SU-DHL-6 (cell line): ENCODE measurements around the gene WDR44.

Source experiments
- EZH2phosphoT487 ChIP-seq: fragments of 200-600 bp; sonication (generic), shearing (Covaris generic); conservative IDR thresholded peaks from 2 replicates; pipeline ENCODE4 v1.6.1; 2018; ENCODE audit warnings: mild to moderate bottlenecking, antibody characterized with exemption, low read length, moderate library complexity, mixed read lengths
- TF ChIP-seq, protein P1 (sequence below): fragments of 200-600 bp; sonication (generic); IDR thresholded peaks from one replicate; pipeline ENCODE4 v1.5.1; 2017; ENCODE audit warnings: antibody characterized with exemption, mild to moderate bottlenecking, low read length, moderate library complexity; ENCODE audit not compliant: insufficient read depth, poor library complexity, severe bottlenecking

DNA sequence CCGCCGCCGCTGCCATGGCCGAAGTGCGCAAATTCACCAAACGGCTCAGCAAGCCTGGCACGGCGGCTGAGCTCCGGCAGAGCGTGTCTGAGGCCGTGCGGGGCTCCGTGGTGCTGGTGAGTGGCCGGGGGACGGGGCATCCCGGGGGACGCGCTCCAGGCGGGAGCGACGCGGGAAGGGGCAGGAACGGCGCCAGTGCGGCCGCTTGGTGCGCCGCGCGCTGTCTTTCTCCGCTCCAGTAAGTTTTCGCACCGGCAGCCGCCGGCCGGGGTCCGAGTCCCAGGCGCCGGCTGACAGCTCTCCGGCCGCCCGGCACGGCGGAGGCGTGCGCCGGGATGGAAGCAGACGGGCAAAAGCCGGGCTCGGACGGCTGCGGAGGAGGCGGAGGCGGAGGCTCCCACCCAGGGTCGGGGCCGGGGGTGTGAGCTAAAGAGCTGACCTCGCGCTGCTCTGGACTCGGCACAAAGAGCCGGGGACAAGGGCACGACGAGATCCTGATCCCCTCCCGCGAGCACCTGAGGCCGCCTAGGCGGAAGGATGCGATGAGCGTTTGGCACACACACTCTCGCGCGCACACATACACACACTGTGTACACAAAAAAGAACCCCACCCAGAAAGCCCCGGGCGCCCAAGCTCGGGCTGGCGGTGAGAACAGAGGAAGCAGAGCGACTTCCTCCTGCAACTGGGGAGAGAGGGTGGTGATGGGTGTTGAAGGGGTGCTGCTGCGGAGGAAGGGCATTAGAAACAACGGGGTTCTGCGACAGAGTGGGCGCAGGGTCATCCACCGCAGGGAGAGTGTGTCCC, 150.3 kb downstream of the WDR44 start:
- TF ChIP-seq, protein P1, sequence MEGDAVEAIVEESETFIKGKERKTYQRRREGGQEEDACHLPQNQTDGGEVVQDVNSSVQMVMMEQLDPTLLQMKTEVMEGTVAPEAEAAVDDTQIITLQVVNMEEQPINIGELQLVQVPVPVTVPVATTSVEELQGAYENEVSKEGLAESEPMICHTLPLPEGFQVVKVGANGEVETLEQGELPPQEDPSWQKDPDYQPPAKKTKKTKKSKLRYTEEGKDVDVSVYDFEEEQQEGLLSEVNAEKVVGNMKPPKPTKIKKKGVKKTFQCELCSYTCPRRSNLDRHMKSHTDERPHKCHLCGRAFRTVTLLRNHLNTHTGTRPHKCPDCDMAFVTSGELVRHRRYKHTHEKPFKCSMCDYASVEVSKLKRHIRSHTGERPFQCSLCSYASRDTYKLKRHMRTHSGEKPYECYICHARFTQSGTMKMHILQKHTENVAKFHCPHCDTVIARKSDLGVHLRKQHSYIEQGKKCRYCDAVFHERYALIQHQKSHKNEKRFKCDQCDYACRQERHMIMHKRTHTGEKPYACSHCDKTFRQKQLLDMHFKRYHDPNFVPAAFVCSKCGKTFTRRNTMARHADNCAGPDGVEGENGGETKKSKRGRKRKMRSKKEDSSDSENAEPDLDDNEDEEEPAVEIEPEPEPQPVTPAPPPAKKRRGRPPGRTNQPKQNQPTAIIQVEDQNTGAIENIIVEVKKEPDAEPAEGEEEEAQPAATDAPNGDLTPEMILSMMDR, result no peak
- no peak for TF ChIP-seq EZH2phosphoT487
